Mesenchymal stem cell (in vitro differentiated cells and primary cell): ENCODE measurements around the gene WDR1.
A peak's percentile ranks its signal among the peaks of the same experiment; 100 is the strongest.

Experiments
- DNase-seq: peaks from one replicate; pipeline ENCODE4 v3.0.0-alpha.2; 2013
- H2AFZ ChIP-seq: one replicate; pipeline ENCODE4 v1.6.1; 2013; ENCODE audit warnings: low read depth, mild to moderate bottlenecking, control low read depth, inconsistent platforms, low read length, moderate library complexity
- H2AK5ac ChIP-seq: 2 replicates; pipeline ENCODE4 v1.6.1; 2013; ENCODE audit warnings: low read length, moderate library complexity, mild to moderate bottlenecking, inconsistent platforms; ENCODE audit not compliant: severe bottlenecking
- H2BK120ac ChIP-seq: one replicate; pipeline ENCODE4 v1.6.1; 2013; ENCODE audit warnings: low read depth, mild to moderate bottlenecking, inconsistent platforms, low read length, moderate library complexity
- H2BK12ac ChIP-seq, 2 experiments: one replicate each; pipeline ENCODE4 v1.6.1; 2013; ENCODE audit warnings: inconsistent platforms in 2 of 2, low read length in 2 of 2, mild to moderate bottlenecking in 2 of 2, moderate library complexity in 2 of 2, control low read depth in 1 of 2
- H2BK15ac ChIP-seq: one replicate; pipeline ENCODE4 v1.6.1; 2013; ENCODE audit warnings: mild to moderate bottlenecking, low read depth, inconsistent platforms; ENCODE audit not compliant: poor library complexity, severe bottlenecking
- H2BK5ac ChIP-seq: 2 replicates; pipeline ENCODE4 v1.6.1; 2013; ENCODE audit warnings: low read depth, mild to moderate bottlenecking, low read length, control low read depth, inconsistent platforms; ENCODE audit not compliant: poor library complexity, severe bottlenecking
- H3K14ac ChIP-seq, 2 experiments: one replicate each; pipeline ENCODE4 v1.6.1; 2013; ENCODE audit warnings: inconsistent platforms in 2 of 2, low read length in 2 of 2, control low read depth in 1 of 2, mild to moderate bottlenecking in 1 of 2, moderate library complexity in 1 of 2
- H3K18ac ChIP-seq, 2 experiments: one replicate each; pipeline ENCODE4 v1.6.1; 2013; ENCODE audit warnings: inconsistent platforms in 2 of 2, low read length in 2 of 2, control low read depth in 1 of 2, low read depth in 1 of 2, mild to moderate bottlenecking in 1 of 2
- H3K23ac ChIP-seq, 2 experiments: one replicate each; pipeline ENCODE4 v1.6.1; 2013; ENCODE audit warnings: inconsistent platforms in 2 of 2, low read length in 2 of 2, mild to moderate bottlenecking in 2 of 2, moderate library complexity in 2 of 2, control low read depth in 1 of 2
- H3K27ac ChIP-seq: 2 replicates; pipeline ENCODE4 v1.5.1; 2013; ENCODE audit warnings: mild to moderate bottlenecking, moderate library complexity, low read length, control low read depth, inconsistent platforms; ENCODE audit not compliant: poor library complexity, severe bottlenecking
- H3K27me3 ChIP-seq, 2 experiments: 2 replicates each; pipeline versions ENCODE4 v1.6.1 to v1.7.0; 2013; ENCODE audit warnings: low read length in 2 of 2, mild to moderate bottlenecking in 2 of 2, moderate library complexity in 2 of 2, control low read depth in 1 of 2, inconsistent platforms in 1 of 2; ENCODE audit not compliant: control insufficient read depth in 1 of 2, insufficient read depth in 1 of 2
- H3K36me3 ChIP-seq, 2 experiments: 2 replicates each; pipeline versions ENCODE4 v1.6.1 to v1.7.0; 2013; ENCODE audit warnings: low read length in 2 of 2, control low read depth in 1 of 2, inconsistent platforms in 1 of 2, low read depth in 1 of 2, mild to moderate bottlenecking in 1 of 2; ENCODE audit not compliant: insufficient read depth in 2 of 2, control insufficient read depth in 1 of 2
- H3K4ac ChIP-seq, 2 experiments: one replicate each; pipeline ENCODE4 v1.6.1; 2013; ENCODE audit warnings: inconsistent platforms in 2 of 2, low read length in 2 of 2, mild to moderate bottlenecking in 2 of 2, moderate library complexity in 2 of 2, control low read depth in 1 of 2, low read depth in 1 of 2
- H3K4me1 ChIP-seq: 2 replicates; pipeline ENCODE4 v1.6.1; 2013; ENCODE audit warnings: low read depth, low read length, control low read depth; ENCODE audit not compliant: control insufficient read depth, insufficient read depth
- H3K4me2 ChIP-seq: 2 replicates; pipeline ENCODE4 v1.6.1; 2013; ENCODE audit warnings: low read length, mild to moderate bottlenecking, inconsistent platforms; ENCODE audit not compliant: poor library complexity, severe bottlenecking
- H3K4me3 ChIP-seq, 2 experiments: 2 replicates each; pipeline versions ENCODE4 v1.5.1 to v1.7.0; 2013; ENCODE audit warnings: low read length in 2 of 2, mild to moderate bottlenecking in 2 of 2, control low read depth in 1 of 2, low read depth in 1 of 2; ENCODE audit not compliant: insufficient read depth in 1 of 2
- H3K79me1 ChIP-seq: replicated peaks from 2 replicates; pipeline ENCODE4 v1.6.1; 2013; ENCODE audit warnings: mild to moderate bottlenecking, control low read depth, low read length, inconsistent platforms; ENCODE audit not compliant: poor library complexity, severe bottlenecking
- H3K9ac ChIP-seq: 2 replicates; pipeline ENCODE4 v1.7.0; 2013; ENCODE audit warnings: mild to moderate bottlenecking, low read length, moderate library complexity
- H3K9me3 ChIP-seq: 2 replicates; pipeline ENCODE4 v1.7.0; 2013; ENCODE audit warnings: mild to moderate bottlenecking, low read length; ENCODE audit not compliant: control insufficient read depth
- H4K8ac ChIP-seq: one replicate; pipeline ENCODE4 v1.6.1; 2013; ENCODE audit warnings: inconsistent platforms, mild to moderate bottlenecking, low read length, moderate library complexity
- H4K91ac ChIP-seq: one replicate; pipeline ENCODE4 v1.6.1; 2013; ENCODE audit warnings: mild to moderate bottlenecking, low read length, inconsistent platforms
- WGBS: methylation state at CpG from one replicate; pipeline ENCODE4 v1.1.7; 2013; ENCODE audit warnings: mixed read lengths; 5-methylcytosine and 5-hydroxymethylcytosine counted together

Gene WDR1

GRCh38 chr4:10092481-10093270, 23.9 kb downstream of the WDR1 start:
- Histone ChIP-seq H3K18ac (peak overlapping the region; percentile 40 to 55), H3K27ac (peak overlapping the region; percentile 98), H3K14ac (peak overlapping the region in 1 of 2 experiments; percentile 2), H3K4ac (peak overlapping the region; percentile 10 to 53), H3K23ac (no peak overlapping the region), H3K4me2 (no peak overlapping the region), H2BK12ac (peak overlapping the region; percentile 4 to 48), H2AFZ (no peak overlapping the region), H3K9me3 (no peaks in the 10 kb centered on the region), H3K4me3 (no peak overlapping the region), H3K27me3 (no peaks in the 10 kb centered on the region), H3K36me3 (peaks cover 64 to 86% of the 10 kb centered on the region in 2 experiments), H2BK5ac (peak overlapping the region; percentile 85), H4K91ac (peak overlapping the region; percentile 85), H3K4me1 (peaks cover 90% of the 10 kb centered on the region), H3K79me1 (peaks cover 3% of the 10 kb centered on the region), H4K8ac (peak overlapping the region; percentile 79), H3K9ac (peak overlapping the region; percentile 39), H2BK15ac (no peak overlapping the region), H2BK120ac (peak overlapping the region; percentile 2), H2AK5ac (peak overlapping the region; percentile 92)
- DNase-seq = no peak
- WGBS = 82% methylated on average over 18 of the region's 19 CpGs

- Histone ChIP-seq H3K4me2 (no peak overlapping the region), H4K8ac (peak overlapping the region; percentile 20), H3K79me1 (peaks cover 3% of the 10 kb centered on the region), H3K9ac (no peak overlapping the region), H3K4me3 (no peak overlapping the region), H3K23ac (no peak overlapping the region), H3K18ac (no peak overlapping the region), H2BK15ac (no peak overlapping the region), H2BK12ac (no peak overlapping the region), H2AK5ac (peak overlapping the region; percentile 93), H3K4me1 (peaks cover 89% of the 10 kb centered on the region), H3K36me3 (peaks cover 64 to 87% of the 10 kb centered on the region in 2 experiments), H4K91ac (no peak overlapping the region), H3K27me3 (no peaks in the 10 kb centered on the region), H3K27ac (peak overlapping the region; percentile 98), H2BK5ac (peak overlapping the region; percentile 25), H3K14ac (no peak overlapping the region), H2BK120ac (no peak overlapping the region), H3K4ac (no peak overlapping the region), H2AFZ (no peak overlapping the region), H3K9me3 (no peaks in the 10 kb centered on the region)
- no peak for DNase-seq
- 96% methylated on average over 19 of the region's 19 CpGs for WGBS
Observed at GRCh38 chr4:10091531-10092181, 24.9 kb downstream of the WDR1 start.

GRCh38 chr4:10090467-10091250, 25.9 kb downstream of the WDR1 start:
- Histone ChIP-seq H2AK5ac (peak overlapping the region; percentile 38), H2BK5ac (no peak overlapping the region)
- WGBS = 95% methylated on average over 21 of the region's 21 CpGs

More at GRCh38 chr4:10090467-10091250, 25.9 kb downstream of the WDR1 start:
- Histone ChIP-seq H2BK120ac (no peak overlapping the region), H2BK12ac (no peak overlapping the region), H4K8ac (peak overlapping the region; percentile 20), H3K9ac (no peak overlapping the region), H3K9me3 (no peaks in the 10 kb centered on the region), H3K4ac (no peak overlapping the region), H3K4me3 (no peak overlapping the region), H4K91ac (no peak overlapping the region), H3K18ac (no peak overlapping the region), H3K36me3 (peaks cover 69 to 95% of the 10 kb centered on the region in 2 experiments), H3K4me2 (no peak overlapping the region), H2BK15ac (no peak overlapping the region), H3K27me3 (no peaks in the 10 kb centered on the region), H3K79me1 (peaks cover 3% of the 10 kb centered on the region), H3K14ac (no peak overlapping the region), H3K4me1 (peaks cover 89% of the 10 kb centered on the region), H2AFZ (no peak overlapping the region), H3K27ac (peak overlapping the region; percentile 98), H3K23ac (no peak overlapping the region)
- no peak for DNase-seq
